Kidney epithelial cell (primary cell): ENCODE measurements around the gene DLG5. TPM values are rescaled to one million over a fixed set of nuclear protein-coding genes. Genes with fewer than 3 reads are reported as not detected.
"Not testable (repeated sequence)": the region's sequence is repeated elsewhere in the genome, so short reads cannot be mapped to it uniquely, and the experiment has no call there.

Source experiments
- DNase-seq: peaks from one replicate; pipeline ENCODE4 v3.0.0-alpha.2; 2010; ENCODE audit warnings: low read depth
- H3K27me3 ChIP-seq: 2 replicates; pipeline ENCODE4 v1.6.0; 2011; ENCODE audit warnings: low read length; ENCODE audit not compliant: control insufficient read depth, insufficient read depth
- H3K36me3 ChIP-seq: 2 replicates; pipeline ENCODE4 v1.5.1; 2011; ENCODE audit warnings: low read length; ENCODE audit not compliant: control insufficient read depth, insufficient read depth
- H3K4me3 ChIP-seq: 2 replicates; pipeline ENCODE4 v1.5.1; 2011; ENCODE audit warnings: low read depth, mild to moderate bottlenecking, control low read depth, low read length
- total RNA-seq: library from RNA; depleted of rRNA; stranded (reverse); fragments of >200 nt; gene quantifications from 2 replicates; pipeline ENCODE4 v1.2.3, GENCODE V29; 2015
- TF ChIP-seq, protein P1 (sequence below): IDR thresholded peaks from 2 replicates; pipeline ENCODE4 v1.5.1; 2011; ENCODE audit warnings: mild to moderate bottlenecking, moderate library complexity, low read length, control low read depth, inconsistent platforms; ENCODE audit not compliant: insufficient read depth, poor library complexity, severe bottlenecking

DLG5 gene
- total RNA-seq, 1 donor from 2014 or later: 35.9 TPM

DNA sequence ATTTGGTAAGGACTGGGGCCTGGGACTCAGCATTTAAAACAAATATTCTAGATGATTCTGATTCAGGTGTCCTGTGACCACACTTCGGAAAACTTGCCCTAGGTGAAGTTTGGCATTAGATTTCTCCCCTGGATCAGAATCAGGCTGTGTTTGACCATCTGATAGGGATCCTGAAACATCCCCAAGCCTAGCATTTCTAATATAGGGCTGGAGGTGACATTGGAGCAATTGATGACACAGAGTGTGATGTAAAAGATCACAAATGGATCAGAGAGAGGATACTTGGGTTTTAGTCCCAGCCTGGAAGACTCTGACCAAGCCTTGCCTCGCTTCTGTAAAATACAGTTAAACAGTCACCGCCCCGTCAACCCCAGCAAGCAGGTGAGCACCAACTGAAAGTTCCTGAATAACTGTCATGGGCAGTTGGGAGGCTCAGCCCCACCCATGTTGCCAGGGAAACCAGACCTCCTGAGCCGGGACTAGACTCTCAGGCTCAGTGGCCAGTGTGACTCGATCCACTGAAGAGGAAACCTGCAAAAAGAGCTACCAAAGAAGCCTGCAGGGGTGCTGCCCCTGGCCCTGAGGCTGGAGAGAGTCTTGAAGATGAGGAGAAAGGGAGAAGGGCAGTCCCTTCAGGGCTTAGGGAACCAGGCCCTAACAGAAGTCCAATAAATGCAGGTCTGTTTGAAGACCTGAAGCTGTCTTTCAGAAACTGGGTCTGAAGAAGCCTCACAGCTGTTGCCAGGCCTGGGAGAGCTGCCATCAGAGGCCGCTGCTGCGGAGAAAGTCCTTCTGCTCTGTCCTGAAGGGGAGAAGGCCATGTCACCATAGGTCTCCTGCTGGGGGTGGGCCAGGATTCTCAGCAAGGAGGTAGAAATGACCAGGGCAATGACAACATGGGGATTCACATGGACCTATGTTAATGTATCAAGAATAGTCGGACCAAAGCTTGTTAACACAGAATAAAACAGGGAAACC lies 162.8 kb downstream of the DLG5 start:
- Histone ChIP-seq H3K4me3 (no peak overlapping the region), H3K27me3 (no peaks in the 10 kb centered on the region), H3K36me3 (no peaks in the 10 kb centered on the region)
- TF ChIP-seq, protein P1, sequence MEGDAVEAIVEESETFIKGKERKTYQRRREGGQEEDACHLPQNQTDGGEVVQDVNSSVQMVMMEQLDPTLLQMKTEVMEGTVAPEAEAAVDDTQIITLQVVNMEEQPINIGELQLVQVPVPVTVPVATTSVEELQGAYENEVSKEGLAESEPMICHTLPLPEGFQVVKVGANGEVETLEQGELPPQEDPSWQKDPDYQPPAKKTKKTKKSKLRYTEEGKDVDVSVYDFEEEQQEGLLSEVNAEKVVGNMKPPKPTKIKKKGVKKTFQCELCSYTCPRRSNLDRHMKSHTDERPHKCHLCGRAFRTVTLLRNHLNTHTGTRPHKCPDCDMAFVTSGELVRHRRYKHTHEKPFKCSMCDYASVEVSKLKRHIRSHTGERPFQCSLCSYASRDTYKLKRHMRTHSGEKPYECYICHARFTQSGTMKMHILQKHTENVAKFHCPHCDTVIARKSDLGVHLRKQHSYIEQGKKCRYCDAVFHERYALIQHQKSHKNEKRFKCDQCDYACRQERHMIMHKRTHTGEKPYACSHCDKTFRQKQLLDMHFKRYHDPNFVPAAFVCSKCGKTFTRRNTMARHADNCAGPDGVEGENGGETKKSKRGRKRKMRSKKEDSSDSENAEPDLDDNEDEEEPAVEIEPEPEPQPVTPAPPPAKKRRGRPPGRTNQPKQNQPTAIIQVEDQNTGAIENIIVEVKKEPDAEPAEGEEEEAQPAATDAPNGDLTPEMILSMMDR: no peak
- DNase-seq: no peak

DNA sequence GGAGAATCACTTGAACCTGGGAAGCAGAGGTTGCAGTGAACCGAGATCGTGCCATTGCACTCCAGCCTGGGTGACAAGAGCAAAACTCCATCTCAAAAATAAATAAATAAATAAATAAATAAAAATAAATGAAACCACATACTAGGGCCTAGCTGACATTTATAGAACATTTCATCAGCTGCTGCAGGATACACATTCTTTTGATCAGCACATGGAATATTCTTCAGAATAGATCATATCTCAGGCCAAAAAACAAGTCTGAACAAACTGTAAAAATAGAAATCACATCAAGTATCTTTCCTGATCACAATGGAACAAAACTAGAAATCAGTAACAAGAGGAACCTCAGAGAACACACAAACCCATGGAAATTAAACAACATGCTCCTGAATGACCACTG lies 168.1 kb downstream of the DLG5 start:
- not testable (repeated sequence) for H3K4me3 ChIP-seq, H3K27me3 ChIP-seq, H3K36me3 ChIP-seq, DNase-seq

DNA sequence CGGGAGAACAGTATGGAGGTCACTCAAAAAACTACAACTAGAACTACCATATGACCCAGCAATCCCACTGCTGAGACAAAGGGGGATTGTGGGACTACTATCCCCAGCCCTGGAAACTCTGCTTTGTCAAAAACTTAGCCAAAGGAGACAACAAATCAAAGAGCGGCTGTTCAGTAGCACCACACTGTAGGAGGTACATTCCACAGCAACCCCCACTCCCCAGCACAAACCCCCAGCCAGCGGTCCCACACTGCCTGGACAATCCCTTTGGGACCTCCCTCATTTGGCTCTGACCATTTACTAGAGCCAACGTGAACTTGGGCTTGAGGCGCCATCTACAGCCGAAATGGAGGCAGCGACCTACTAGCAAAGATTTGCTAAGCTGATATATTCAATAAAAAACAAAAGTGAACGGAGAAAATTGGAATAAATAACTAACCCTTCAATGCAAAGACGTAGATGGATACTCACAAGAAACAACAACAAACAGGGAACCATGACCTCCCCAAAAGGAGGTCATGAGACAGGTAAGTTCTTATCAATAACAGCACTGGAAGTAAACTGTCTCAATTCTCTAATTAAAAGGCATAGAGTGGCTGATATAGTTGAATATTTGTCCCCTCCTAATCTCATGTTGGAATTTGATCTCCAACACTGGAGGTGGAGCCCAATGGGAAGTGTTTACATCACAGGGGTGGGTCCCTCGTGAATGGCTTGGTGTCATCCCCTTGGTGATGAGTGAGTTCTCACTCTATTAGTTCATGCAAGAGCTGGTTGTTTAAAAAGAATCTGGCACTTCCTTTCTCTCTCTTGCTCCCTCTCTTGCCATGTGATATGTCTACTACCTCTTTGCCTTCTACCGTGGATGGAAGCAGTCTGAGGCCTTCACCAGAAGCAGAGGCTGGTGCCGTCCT lies 170.0 kb downstream of the DLG5 start:
- no peak for DNase-seq
- Histone ChIP-seq H3K4me3 (no peak overlapping the region), H3K27me3 (no peaks in the 10 kb centered on the region), H3K36me3 (no peaks in the 10 kb centered on the region)
- TF ChIP-seq, protein P1: peak; percentile 85

DNA sequence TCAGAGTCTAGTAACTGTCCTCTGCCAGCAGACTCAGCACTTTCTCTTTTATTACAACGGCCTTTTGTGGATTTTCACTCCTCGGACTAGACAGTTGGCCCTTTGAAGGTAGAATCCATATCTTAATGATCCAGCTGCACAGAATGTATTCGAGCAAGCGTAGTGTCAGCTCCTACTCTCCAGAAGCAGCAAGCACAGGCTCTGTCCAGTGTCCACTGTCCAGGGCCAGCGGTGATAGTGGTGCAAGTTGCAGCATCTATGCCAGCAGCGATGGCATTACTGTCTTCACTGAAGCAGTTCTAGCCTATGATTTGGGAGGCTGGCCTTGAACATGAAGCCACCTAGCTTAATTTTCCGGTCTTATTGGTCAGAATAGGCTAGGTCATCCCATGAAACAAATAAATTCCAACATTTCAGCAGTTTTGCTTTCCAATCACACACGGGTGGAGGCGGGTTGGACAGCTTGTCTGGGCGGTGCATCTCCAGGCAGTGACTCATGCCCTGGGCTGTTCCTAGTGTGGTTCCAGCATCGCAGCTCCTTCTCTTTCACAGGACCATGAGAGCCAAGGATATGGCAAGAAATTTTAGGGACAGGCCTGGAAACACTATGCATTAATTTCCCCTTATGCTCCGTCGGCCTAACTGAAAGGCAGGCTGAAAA lies 180.4 kb downstream of the DLG5 start:
- H3K36me3 ChIP-seq: no peaks in the 10 kb centered on the region
- TF ChIP-seq, protein P1: no peak
- no peaks in the 10 kb centered on the region for H3K27me3 ChIP-seq
- DNase-seq: no peak
- H3K4me3 ChIP-seq: no peak overlapping the region

DNA sequence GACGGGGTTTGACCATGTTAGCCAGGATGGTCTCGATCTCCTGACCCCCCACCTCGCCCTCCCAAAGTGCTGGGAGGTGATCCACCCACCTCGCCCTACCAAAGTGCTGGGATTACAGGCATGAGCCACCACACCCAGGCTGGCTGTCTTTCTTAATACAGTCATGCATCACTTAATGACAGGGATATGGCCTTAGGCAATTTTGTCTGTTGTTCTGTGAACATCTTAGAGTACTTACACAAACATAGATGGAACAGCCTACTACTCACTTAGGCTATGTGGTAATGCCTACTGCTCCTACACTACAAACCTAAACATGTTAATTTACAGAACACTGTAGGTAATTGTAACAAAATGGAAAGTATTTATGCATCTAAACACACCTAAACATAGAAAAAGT lies 182.3 kb downstream of the DLG5 start:
- Histone ChIP-seq H3K4me3 (no peak overlapping the region), H3K27me3 (no peaks in the 10 kb centered on the region), H3K36me3 (no peaks in the 10 kb centered on the region)
- TF ChIP-seq, protein P1: no peak
- DNase-seq: no peak
